SHP77 treated with DMSO at 0.1 percent for 48 hours (cell line): ENCODE measurements around the gene PDLIM4.

Experiments
- DNase-seq: peaks from one replicate; lab custom pipeline; 2025; lab: John Stamatoyannopoulos, UW

PDLIM4 gene, protein sequence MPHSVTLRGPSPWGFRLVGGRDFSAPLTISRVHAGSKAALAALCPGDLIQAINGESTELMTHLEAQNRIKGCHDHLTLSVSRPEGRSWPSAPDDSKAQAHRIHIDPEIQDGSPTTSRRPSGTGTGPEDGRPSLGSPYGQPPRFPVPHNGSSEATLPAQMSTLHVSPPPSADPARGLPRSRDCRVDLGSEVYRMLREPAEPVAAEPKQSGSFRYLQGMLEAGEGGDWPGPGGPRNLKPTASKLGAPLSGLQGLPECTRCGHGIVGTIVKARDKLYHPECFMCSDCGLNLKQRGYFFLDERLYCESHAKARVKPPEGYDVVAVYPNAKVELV

DNA sequence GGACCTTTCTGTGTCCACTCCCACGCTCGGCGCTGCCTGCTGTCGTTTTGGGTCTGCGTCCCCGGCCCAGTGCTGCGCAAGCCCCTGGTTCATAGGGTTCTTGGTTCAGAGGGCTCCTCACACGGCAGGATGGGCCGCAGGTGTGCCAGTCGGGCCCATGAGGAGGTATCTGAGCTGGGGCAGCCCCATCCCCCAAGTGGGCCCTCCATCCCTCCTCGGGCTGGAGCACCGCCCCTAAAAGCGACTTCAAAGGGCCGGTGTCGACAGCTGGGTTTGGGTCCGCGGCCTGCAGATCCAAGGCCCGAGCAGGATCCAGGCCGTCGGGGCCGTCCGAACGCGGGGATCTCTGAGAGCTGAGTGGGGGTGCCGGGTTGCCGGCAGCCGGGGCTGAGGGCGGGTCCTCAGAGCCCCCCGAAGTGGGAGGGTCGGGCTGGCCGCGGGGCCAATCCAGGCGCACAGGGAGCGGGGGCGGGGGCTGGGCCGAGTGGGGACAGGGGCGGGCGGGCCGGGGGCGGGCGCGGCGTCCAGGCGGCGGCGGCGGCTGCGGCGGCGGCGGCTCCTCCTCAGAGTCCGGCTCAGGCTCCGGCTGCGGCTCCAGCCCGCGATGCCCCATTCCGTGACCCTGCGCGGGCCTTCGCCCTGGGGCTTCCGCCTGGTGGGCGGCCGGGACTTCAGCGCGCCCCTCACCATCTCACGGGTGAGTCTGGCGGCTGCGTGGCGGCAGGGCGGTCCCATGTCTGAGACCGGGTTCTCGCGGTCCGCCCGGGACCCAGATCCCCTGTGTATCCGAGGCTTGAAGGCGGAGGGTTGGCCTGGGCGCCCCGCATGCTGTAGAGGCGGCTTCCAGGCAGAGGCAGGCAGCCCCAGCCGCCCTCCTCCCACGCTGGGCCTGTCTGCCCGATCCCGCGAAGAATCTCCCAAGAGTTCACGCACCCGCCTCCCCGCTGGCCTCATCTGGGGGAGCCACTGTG, at the start of gene PDLIM4:
Gene PDLIM4, plus strand, starts transcription at position 566 of the 971 bp plus-strand sequence. Its CDS starts 39 bp downstream, at position 605.
- no peak for DNase-seq

DNA sequence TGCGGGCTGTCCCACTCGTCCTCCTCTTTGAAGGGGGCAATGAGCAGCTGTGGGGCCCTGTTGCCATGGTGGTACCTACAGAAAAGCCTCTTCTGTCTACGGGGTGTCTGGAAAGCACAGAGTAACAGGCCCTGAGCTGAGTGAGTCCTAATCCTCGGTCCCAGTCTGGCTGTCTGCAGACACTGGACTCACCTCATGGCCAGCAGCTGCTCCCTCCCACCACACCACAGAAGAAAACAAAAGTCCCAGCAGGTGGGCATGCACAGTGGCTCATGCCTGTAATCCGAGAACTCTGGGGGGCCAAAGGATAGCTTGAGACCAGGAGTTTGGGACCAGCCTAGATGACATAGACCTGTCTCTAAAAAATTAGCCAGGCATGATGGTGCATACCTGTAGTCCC, 49.7 kb upstream of the PDLIM4 start:
- no peak for DNase-seq

DNA sequence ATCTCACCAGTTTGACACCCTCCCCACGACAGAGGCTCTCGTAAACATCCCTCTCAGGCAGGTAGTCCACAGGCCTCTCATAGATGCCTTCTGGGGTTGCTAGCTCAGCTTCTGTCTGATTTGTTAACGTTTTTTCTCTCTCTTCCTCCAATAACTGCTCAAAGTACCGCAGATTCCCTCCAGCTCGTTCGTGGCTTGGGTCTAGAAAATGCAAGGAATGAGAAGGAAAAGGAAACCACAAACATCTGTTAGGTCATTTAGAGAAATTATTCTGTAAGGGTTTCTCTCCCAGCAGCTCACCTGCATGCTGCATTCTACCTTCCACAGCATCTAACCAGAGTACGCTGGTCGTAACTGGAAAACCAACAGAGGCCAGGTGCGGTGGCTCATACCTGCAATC, 48.4 kb upstream of the PDLIM4 start:
- no peak for DNase-seq

DNA sequence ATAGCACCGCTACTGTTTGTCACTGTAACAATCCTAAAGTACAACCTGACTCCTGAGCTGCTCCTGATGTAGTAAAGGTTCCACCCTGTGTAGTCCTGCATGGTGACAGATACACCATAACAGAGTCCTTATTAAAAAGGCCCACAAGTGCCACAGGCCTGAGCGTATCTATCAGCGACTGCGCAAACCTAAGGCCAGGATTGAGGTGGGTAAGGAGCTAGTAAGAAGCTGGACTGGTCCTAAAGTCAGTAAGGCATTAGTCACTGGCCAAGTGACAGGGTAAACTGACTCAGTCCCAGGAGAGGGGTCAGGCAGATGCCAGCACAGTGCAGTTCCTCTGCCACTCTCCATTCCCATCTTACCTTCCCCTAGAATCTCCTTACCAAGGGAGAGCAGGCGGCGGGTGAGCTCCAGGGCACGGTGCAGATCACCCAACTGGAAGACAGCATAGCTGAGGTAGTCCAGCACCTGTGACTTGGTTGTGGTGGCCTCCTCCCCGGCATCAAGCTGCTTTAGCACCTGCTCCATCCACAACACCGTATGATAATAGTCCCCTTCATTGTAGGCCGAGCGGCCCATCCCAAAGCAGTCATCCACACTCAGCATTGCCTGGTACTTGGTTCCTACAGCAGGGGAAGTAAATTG, 47.5 kb upstream of the PDLIM4 start:
- DNase-seq: no peak

DNA sequence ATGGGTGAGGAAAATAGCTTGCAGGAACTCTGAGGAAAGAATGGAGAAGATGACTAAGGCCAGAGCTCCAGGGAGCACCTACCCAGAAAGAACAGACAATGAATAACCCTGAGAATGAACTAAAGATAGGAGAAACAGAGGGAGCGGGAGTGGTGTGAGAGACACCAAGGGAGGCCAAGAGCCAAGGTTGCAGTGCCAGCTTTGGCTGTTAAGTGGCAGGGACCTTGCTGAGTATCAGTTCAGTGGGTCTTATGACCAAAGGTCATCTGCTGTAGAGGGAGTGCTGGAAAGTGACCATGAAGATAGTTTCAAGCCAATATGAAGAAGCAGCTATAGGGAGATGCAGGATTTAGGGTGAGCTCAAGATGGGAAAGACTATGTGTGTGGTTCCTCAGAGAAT, 46.6 kb upstream of the PDLIM4 start:
- DNase-seq: no peak

DNA sequence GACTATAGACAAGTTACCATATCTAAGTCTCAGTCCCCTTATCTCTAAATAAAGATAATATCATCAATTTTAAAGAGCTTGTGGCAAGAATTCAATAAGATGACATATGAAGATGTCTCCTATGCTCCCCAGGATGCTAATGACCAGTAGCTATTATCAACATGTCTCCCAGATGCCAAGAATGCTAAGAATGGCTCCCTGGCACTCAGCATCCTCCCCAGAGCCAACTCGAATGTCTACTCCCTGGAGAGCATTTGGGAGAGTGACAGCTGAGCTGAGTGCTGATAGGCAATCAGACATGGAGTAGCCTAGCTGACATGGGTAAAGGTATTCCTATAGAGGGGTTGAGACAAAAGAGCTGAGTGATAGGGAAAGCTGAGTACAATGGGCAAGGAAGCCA, 45.7 kb upstream of the PDLIM4 start:
- DNase-seq: no peak

DNA sequence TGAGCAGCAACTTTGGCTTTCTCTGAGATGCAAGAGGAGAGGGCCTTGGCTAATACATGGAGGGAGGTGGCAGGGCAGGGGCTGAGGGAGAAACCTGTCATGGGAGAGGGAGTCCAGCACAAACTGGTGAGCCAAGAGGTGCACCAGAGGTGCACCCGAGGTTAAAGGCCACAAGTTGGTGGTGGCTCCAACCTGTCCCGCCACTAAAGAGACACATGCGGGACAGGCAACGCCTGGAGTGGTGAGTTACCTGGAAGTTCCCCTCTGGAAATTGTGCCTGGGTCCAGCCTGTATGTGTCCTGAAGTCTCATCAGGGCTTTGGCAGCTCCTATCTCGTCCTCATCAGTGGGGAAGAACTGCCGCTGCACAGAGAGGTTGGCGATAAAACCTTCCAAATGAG, 43.8 kb upstream of the PDLIM4 start:
- DNase-seq: no peak

DNA sequence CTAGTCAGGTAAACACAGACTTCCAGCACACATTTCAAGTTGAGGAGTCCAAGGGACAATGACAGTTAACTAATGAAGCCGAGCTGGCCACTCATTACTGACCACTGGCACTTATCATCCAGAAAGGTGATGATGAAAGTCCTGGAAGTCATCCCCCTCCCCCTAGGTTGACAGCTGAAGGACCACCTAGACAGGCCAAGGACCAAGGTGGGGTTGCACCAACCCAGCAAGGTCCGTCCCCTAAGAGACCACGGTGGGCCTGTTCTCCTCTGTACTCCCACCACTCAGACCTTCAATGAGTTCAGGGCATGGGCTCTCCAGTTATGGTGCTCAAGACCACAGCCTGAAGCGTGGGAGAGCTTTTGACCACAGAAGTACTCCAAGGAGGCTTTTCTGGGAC, 43.0 kb upstream of the PDLIM4 start:
- DNase-seq: no peak

DNA sequence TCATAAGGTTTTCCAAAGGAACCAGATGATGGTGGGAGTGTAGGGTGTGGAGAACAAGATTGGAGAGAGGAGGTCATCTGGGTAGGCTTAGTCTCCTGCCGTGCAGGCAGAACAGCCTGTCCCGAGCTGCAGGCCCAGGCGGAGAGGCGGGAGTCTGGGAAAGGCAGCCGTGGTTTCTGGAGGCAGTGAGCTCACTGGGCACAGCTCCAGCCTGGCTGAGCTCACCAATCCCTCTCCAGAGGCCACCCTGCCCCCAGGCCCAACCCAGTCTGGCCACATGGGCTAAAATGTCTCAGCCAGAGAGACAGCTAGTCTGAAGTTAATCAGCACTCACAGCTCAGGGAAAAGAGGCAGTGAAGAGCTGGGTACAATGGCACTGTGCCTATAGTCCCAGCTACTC, 42.2 kb upstream of the PDLIM4 start:
- DNase-seq: no peak

DNA sequence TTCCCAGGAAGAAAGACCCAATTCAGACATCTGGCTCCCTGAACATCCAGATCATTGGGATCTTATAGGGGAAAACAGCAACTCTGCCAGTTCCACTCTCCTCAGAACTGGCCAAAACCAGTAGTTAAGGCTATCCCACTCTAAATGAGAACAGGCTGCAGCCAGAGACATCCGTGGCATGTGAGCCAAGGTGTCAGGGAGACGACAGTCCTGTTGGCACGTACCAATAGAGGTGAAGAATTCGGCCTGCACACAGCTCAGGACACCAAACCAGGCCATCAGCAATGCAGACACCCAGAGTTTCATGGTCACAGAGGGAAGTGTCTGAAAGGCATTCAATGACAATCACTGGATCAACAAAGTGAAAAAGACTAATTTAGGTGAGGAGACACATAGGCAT, 39.2 kb upstream of the PDLIM4 start:
- DNase-seq: no peak

DNA sequence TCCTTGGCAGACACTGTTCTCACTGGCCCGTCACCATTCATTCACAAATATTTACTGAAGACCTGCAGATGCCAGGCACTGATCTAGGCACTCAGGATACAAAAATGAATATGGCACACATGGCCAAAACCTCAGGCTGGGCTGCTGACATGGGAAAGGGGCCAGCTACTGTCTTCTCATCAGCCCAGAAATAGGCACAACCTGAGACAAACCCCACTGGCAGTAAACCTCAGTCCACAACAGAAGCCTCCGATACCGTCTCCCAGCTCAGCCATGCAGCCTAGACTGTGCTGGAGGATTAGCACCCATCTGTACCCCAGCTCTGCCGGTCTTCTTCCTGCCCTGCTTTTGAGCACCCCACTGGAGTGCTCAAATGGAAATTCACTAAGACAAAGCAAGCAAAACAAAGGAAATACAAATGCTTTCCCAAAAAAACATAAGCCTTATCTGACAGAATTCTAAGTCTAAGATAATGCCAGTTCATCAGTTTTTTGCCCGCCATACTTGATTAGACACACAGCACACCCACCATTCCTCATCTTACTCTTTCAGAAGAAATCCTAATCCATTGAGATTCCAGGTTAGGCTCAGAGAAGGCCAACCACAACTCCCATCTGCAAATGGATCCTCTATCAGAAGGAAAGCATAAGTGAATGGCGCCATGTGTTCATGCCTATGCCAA, 38.1 kb upstream of the PDLIM4 start:
- DNase-seq: no peak

DNA sequence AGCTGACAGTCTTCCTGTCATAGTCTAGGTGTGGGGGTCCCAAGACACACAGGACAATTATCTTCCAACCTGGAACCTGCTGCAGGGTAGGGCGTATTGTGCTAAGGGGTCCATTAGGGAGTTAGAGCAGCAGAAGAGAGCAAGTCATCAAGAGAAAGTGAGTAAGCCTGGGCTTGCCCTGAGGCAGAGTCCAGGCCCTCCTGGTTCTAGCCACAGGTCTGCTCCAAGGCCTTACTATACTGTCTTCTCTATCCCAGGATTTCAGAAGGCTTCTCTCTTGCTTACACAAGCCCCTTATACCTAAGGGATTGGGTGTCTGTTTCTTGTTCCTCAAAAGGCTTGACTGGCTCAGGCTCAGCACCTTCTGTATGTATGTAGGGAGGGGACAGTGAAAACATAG, 37.5 kb upstream of the PDLIM4 start:
- no peak for DNase-seq

DNA sequence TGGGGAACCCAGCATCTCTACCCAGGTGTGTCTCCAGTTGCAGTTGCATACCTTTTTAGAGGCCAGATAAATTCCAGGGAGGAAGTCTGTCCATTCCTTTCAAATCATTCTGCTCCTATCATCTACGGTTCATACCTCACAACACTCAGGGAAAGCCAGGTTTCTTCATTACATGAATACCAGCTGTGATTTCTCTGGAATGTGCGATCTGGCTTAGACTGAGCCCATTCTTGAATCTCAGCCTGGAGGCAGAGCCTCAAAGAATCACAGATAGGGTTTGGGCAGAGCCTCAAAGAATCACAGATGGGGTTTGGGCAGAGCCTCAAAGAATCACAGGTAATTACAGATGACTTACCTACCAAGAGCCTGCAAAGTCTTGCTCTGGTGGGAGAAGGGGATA, 37.0 kb upstream of the PDLIM4 start:
- DNase-seq: no peak

DNA sequence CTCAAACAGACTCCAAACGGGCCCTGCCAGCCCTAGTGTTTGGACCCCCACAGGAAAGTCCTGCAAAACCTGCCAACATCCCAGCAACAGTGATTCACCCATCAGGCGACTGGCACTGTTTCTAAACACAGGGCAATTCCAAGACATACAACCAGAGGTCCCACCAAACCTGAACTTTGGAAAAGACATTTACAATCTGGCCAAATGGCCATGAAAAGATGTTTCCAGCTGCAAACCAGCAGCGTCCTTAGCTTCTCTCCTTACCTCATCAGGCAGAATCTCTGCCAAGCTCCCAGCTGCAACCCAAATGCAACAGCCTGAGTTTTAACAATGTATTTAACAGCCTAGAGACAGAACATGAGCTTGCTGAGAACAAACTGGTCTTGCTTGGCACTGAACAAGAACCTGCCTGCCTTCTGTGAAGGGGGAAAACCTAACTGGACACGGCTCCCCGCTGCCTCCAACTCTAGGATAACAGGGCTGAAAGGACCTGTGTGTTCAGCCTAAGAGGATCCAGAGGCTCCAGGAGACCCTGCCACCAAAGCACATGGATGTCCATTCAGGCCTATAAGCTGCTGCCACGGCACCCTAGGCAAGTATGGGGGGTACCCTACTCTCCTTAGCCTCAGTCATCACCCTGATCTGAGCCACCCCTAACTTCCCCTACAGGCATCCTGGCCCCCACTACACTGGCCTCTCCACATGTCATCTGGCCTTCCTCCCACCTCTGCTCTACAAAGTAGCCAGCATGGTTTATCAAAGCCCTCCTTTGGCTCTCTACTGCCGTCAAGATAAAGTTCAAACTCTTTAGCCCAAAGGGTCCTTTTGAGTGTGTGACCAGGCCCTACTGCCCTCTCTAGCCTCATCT, 35.5 kb upstream of the PDLIM4 start:
- DNase-seq: no peak

DNA sequence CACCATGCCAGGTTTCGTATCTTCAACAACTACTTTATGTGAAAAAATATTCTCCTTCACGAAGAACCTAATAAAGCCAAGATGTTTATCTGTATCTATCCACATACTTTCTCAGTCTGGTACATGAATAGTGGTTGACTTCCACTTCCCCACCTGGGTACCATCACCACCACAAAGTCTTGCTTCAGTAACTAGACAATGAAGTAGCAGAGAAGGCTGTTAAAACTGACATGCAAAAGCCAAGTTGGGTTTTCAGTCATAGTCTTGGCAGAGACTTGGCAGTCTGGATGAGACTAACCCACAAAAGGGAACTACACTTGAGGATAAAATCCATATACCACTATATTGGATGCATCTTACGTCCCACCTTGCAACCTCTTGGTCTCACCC, 34.9 kb upstream of the PDLIM4 start:
- no peak for DNase-seq

DNA sequence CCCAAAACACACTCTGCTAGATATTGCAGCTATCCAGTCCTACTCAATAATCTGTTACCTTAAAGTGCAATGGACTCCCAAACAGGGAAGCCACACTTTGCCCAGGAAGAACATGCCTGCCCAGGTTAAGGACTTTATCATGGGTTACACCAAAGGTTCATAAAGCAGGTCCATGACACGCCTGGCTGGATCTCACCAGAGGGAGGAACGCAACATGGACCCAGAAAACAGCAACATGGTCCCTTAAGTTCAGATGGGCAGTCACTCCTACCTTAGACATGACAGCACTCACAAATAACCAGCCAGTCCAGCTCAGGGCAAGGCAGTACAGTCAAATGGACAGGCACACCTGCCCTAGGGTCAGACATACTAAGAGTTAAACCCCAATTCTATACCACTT, 33.6 kb upstream of the PDLIM4 start:
- no peak for DNase-seq

DNA sequence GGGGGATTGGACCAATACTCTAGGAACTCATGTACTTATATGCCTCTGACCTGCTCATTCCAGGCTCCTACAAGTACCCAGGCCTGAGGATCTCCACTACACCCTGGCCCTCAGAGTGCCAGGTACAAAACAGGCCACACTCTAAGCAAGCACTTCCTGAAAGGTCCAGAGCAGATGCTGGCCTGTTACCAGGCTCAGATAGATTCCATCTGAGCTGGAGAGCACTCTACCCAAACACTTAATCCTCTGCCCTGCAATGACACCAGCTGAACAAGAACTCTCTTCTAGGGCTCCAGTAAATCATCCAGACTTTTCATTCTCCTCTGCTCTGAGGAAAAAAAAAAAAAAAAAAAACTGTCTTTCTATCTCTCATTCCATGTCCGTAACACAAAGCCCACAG, 32.8 kb upstream of the PDLIM4 start:
- DNase-seq: no peak

DNA sequence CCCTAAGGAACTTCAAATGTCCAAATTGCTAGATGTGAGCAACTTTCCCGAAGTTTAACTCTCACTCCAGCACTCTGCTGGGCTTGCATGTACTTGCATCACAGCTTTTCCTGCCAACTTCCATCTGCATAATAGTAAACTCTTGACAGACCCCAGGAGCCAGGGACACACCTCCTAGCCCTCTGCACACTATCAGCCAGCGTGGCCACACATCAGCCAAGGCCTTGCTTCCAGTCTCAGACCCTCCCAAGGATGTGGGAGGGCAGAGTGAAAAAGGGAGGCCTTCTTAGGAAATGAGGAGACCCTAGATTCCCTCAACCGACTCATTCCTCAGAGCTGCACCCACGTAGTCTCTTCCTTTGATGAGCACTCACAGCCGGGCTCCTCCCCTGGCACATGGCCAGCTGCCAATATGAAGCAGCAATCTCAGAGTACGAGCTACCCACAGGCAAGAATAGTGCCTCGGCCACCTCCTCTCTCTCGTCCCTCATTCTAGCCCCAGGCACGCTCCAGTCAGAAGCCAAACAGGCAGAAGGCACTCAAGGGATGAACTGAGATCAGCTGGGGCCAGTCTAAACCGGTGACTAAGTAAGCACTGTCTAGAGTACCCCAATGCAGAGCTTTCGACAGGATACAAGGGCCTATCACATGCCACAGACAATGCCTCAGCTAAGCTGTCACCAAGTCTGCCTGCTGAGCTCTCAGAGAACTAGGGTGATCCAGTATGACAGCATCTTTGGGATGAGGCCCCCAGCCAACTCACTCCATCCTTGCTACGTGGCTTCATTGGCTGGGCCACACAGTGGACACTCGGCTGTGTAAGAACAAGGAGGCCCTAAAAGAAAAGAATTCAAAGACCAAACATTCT, 32.1 kb upstream of the PDLIM4 start:
- peak; percentile 25 for DNase-seq

DNA sequence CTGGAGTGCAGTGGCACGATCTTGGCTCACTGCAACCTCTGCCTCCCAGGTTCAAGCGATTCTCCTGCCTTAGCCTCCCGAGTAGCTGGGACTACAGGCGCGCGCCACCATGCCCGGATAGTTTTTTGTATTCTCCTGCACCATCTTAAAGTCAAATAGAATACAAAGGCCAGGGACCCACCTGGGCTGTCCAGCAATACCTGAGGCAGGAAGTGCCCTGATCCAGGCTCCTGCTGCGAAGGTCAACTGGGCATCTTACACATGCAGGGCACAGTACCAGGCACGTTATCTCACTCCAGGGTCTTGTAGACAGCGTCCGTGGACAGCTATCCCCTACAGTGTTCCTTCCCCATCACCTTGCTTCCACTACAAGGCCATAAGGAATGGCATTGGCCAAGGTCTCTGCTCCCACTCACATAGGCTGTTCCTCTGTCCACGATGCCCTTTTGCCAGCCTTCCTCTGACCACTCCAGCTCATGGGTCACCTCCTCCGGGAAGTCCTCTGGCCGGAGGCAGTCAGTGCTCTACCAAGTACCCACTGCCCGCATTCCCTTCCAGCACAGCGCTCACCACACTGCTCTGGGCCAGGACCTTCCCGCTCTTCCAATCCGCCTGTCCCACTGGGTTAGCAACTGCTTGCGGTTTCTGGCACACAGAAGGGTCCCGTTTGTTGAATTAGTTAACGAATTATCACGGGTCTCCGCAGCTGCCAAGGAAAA, 30.8 kb upstream of the PDLIM4 start:
- DNase-seq: no peak

DNA sequence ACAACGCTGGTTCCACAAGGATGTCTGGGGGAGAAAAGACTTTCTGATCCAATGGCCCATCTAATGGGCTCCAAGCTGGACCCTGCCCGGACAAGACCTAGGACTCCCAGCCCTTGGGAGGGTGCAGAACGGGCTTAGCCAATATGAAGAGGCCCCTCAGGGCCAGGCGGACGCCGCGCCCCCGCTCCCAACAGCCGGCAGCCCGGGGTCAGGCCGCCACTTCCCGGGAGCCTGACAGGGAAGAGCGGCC, 30.3 kb upstream of the PDLIM4 start:
- DNase-seq: no peak
